ENCODE results near the gene TC2N. TPM values are rescaled to one million over a fixed set of nuclear protein-coding genes. Genes with fewer than 3 reads are reported as not detected.

TC2N gene
- total and polyA plus RNA-seq, 2 of the 4 experiments (the other 2 are of a cell fraction) = 0.03 to 0.18 TPM

GRCh38 chr14:91854327-91854934 lies 12.9 kb downstream of the TC2N start:
- Histone ChIP-seq H4K8ac (ENCODE audit: low read depth in 2 of 2, low read length in 2 of 2) (no peak overlapping the region), H4K20me1 (ENCODE audit: insufficient read depth, low read length) (no peaks in the 10 kb centered on the region; the same call in 1 of the 2 replicates), H3K14ac (replicated peaks; ENCODE audit: low read depth, low read length) (no peak overlapping the region), H3K4me3 (ENCODE audit: insufficient read depth, low read depth, low read length) (no peak overlapping the region), H2BK20ac (ENCODE audit: low read depth, low read length) (no peak overlapping the region), H2BK120ac (ENCODE audit: low read depth, low read length) (no peak overlapping the region), H3K4me1 (ENCODE audit: control insufficient read depth, insufficient read depth, low read length) (0 out of 2 replicates have a peak, but pooled peaks cover 5% of the 10 kb centered on the region), H2AK5ac (ENCODE audit: low read depth, low read length) (no peak overlapping the region), H3K27me3 (ENCODE audit: control insufficient read depth, insufficient read depth, low read length) (no peaks in the 10 kb centered on the region), H3K4me2 (ENCODE audit: low read depth, low read length) (no peak overlapping the region), H3K4ac (ENCODE audit: low read depth, low read length) (no peak overlapping the region), H3K27ac (ENCODE audit: insufficient read depth, low read length) (no peak overlapping the region), H2BK5ac (ENCODE audit: low read depth, low read length, poor library complexity, severe bottlenecking) (no peak overlapping the region), H3K36me3 (ENCODE audit: control insufficient read depth, insufficient read depth, low read length) (no peaks in the 10 kb centered on the region), H3K23ac (ENCODE audit: low read depth, low read length) (no peak overlapping the region), H2AFZ (replicated peaks; ENCODE audit: low read length, poor library complexity) (no peak overlapping the region), H3K56ac (ENCODE audit: extremely low read depth, insufficient read depth, low read length) (no peak overlapping the region), H2AK9ac (replicated peaks; ENCODE audit: low read depth, low read length, poor library complexity) (no peak overlapping the region), H3K9me1 (ENCODE audit: insufficient read depth, low read length) (0 out of 2 replicates have a peak, but pooled peaks cover 2% of the 10 kb centered on the region), H3K9me3 (ENCODE audit: control insufficient read depth, insufficient read depth, low read length) (no peaks in the 10 kb centered on the region), H2BK15ac (ENCODE audit: low read depth, low read length) (no peak overlapping the region), H4K5ac (ENCODE audit: low read depth, low read length) (no peak overlapping the region), H3K9ac (ENCODE audit: low read depth, low read length) (no peak overlapping the region), H3K79me1 (ENCODE audit: low read depth in 1 of 2, low read length in 2 of 2) (no peaks in the 10 kb centered on the region), H3K18ac (ENCODE audit: low read depth, low read length) (no peak overlapping the region), H4K91ac (ENCODE audit: insufficient read depth, low read depth, low read length) (no peak overlapping the region)
- TF ChIP-seq POLR2A (IDR thresholded peaks at IDR 0.05; ENCODE audit: low read depth, low read length) = no peak
- no peak for TF ChIP-seq FOS (IDR thresholded peaks at IDR 0.05; ENCODE audit: low read depth, low read length)
- no peak for TF ChIP-seq MAZ (IDR thresholded peaks at IDR 0.05; ENCODE audit: borderline replicate concordance, low read depth, low read length)
- no peak for TF ChIP-seq SMC3 (IDR thresholded peaks at IDR 0.05; ENCODE audit: low read depth, low read length)
- no peak for TF ChIP-seq RCOR1 (IDR thresholded peaks at IDR 0.05; ENCODE audit: insufficient replicate concordance, low read length)
- no peak for TF ChIP-seq ELK1 (IDR thresholded peaks at IDR 0.05; ENCODE audit: borderline replicate concordance, low read depth, low read length)
- TF ChIP-seq CEBPB (IDR thresholded peaks at IDR 0.05; ENCODE audit: low read depth, low read length) = no peak
- no peak for TF ChIP-seq CHD1 (IDR thresholded peaks at IDR 0.05; ENCODE audit: low read depth, low read length)
- TF ChIP-seq RAD21 (IDR thresholded peaks at IDR 0.05; ENCODE audit: low read length) = no peak
- TF ChIP-seq RFX5 (IDR thresholded peaks at IDR 0.05; ENCODE audit: low read depth, low read length) = no peak
- TF ChIP-seq USF2 (IDR thresholded peaks at IDR 0.05; ENCODE audit: low read depth, low read length) = no peak
- TF ChIP-seq NFE2L2 (IDR thresholded peaks at IDR 0.05; ENCODE audit: low read depth, low read length) = no peak
- ChIA-PET POLR2A (ENCODE audit: unreplicated experiment) (interaction anchor here (0.6 kb wide), 1 partner anchor 66 kb away, joined by 6 read pairs; no protein-coding TSS in a partner anchor), CTCF (no interaction called here)
- no peak for DNase-seq
- intact Hi-C loops (cut with micrococcal nuclease) = no loop called here
- no TSS peak for BruUV-seq (replicated peaks)
- no CpG with 5 or more reads among the region's 2 CpGs for WGBS, 2 experiments (ENCODE audit: extremely low coverage in 2 of 2, insufficient read length in 1 of 2)
- ATAC-seq (ENCODE audit: low read depth) = no peak
- dilution Hi-C loops (cut with HindIII; ENCODE audit: low sequenced_read_pairs, unreplicated experiment) = no loop called here
- in situ Hi-C loops (cut with MboI; ENCODE audit: low sequenced_read_pairs) = no loop called here
